WTC11 (cell line): ENCODE results near the gene GRIK2. TPM values are rescaled to one million over a fixed set of nuclear protein-coding genes. Genes with fewer than 3 reads are reported as not detected.

ENCODE experiments used
- ATAC-seq: fragments of 200-7000 bp; cut with Tn5 transposase; 2 replicates; pipeline ENCODE4 v1.10.0; 2021; ENCODE audit warnings: mild to moderate bottlenecking, moderate library complexity
- CTCF ChIA-PET: fragments of 300-600 bp; sonication (Branson Sonifier 250); formaldehyde crosslinking; loops from one replicate; lab custom pipeline; 2021; ENCODE audit warnings: antibody characterized with exemption; lab: Charles Lee
- POLR2A ChIA-PET: fragments of 350-600 bp; sonication (Branson Sonifier 250); formaldehyde crosslinking; loops from one replicate; lab custom pipeline; 2021; ENCODE audit warnings: antibody characterized with exemption; lab: Charles Lee
- DNase-seq: peaks from one replicate; pipeline ENCODE4 v3.0.0; 2021; ENCODE audit warnings: low spot score
- H3K27ac Mint-ChIP-seq: 2 replicates; pipeline ENCODE4 v1.8.0; 2021; ENCODE audit warnings: mixed read lengths
- H3K27me3 Mint-ChIP-seq: 2 replicates; pipeline ENCODE4 v1.8.0; 2021; ENCODE audit warnings: low read depth, mild to moderate bottlenecking, moderate library complexity, mixed read lengths
- H3K36me3 Mint-ChIP-seq: 2 replicates; pipeline ENCODE4 v1.8.0; 2021; ENCODE audit warnings: mixed read lengths
- H3K4me1 Mint-ChIP-seq: 2 replicates; pipeline ENCODE4 v1.8.0; 2022; ENCODE audit warnings: mixed read lengths
- H3K4me3 Mint-ChIP-seq: 2 replicates; pipeline ENCODE4 v1.8.0; 2021; ENCODE audit warnings: mild to moderate bottlenecking, moderate library complexity, mixed read lengths
- H3K9me3 Mint-ChIP-seq: 2 replicates; pipeline ENCODE4 v1.8.0; 2021; ENCODE audit warnings: mixed read lengths
- AFF4 ChIP-seq: sonication (generic); formaldehyde crosslinking; IDR thresholded peaks from 2 replicates; pipeline ENCODE4 v1.8.1; 2023; ENCODE audit warnings: mild to moderate bottlenecking, missing genetic modification reagents, borderline replicate concordance
- CREM ChIP-seq: sonication (generic); formaldehyde crosslinking; IDR thresholded peaks from 2 replicates; pipeline ENCODE4 v1.8.1; 2022; ENCODE audit warnings: mild to moderate bottlenecking, missing genetic modification reagents, moderate library complexity
- GABPB1 ChIP-seq: sonication (generic); formaldehyde crosslinking; IDR thresholded peaks from 2 replicates; pipeline ENCODE4 v1.8.1; 2023; ENCODE audit warnings: mild to moderate bottlenecking, missing genetic modification reagents
- NFYB ChIP-seq: sonication (generic); formaldehyde crosslinking; conservative IDR thresholded peaks from 2 replicates; pipeline ENCODE4 v1.8.0; 2022; ENCODE audit warnings: low read depth, missing genetic modification reagents
- SOX15 ChIP-seq: fragments of 250-450 bp; sonication (Bioruptor Pico); IDR thresholded peaks from 2 replicates; pipeline ENCODE4 v1.9.0; 2021; ENCODE audit warnings: mild to moderate bottlenecking
- SP1 ChIP-seq: sonication (generic); formaldehyde crosslinking; conservative IDR thresholded peaks from 2 replicates; pipeline ENCODE4 v1.8.1; 2022; ENCODE audit warnings: missing genetic modification reagents
- TCF7 ChIP-seq: sonication (generic); formaldehyde crosslinking; IDR thresholded peaks from 2 replicates; pipeline ENCODE4 v1.8.0; 2022; ENCODE audit warnings: mild to moderate bottlenecking, low read depth, missing genetic modification reagents, moderate library complexity
- ZBTB21 ChIP-seq: sonication (generic); formaldehyde crosslinking; IDR thresholded peaks from 2 replicates; pipeline ENCODE4 v1.8.1; 2023; ENCODE audit warnings: mild to moderate bottlenecking, missing genetic modification reagents, borderline replicate concordance
- ZNF121 ChIP-seq: sonication (generic); formaldehyde crosslinking; IDR thresholded peaks from 2 replicates; pipeline ENCODE4 v1.8.0; 2023; ENCODE audit warnings: missing genetic modification reagents
- ZNF263 ChIP-seq: sonication (generic); formaldehyde crosslinking; IDR thresholded peaks from 2 replicates; pipeline ENCODE4 v1.8.1; 2022; ENCODE audit warnings: low read depth, mild to moderate bottlenecking, moderate library complexity, missing genetic modification reagents
- ZNF281 ChIP-seq: sonication (generic); formaldehyde crosslinking; IDR thresholded peaks from 2 replicates; pipeline ENCODE4 v1.8.0; 2023; ENCODE audit warnings: mild to moderate bottlenecking, missing genetic modification reagents
- ZNF671 ChIP-seq: fragments of 250-450 bp; sonication (Bioruptor Pico); IDR thresholded peaks from 2 replicates; pipeline ENCODE4 v1.8.0; 2021; ENCODE audit warnings: mild to moderate bottlenecking
- total RNA-seq: library from RNA; stranded (reverse); gene quantifications from 3 replicates; pipeline ENCODE4 v1.2.3, GENCODE V29; 2021
- TF ChIP-seq, protein P1 (sequence below): sonication (generic); formaldehyde crosslinking; IDR thresholded peaks from 2 replicates; pipeline ENCODE4 v1.8.1; 2023; ENCODE audit warnings: mild to moderate bottlenecking, moderate library complexity, missing genetic modification reagents
- TF ChIP-seq, protein P2 (sequence below): sonication (generic); formaldehyde crosslinking; IDR thresholded peaks from 2 replicates; pipeline ENCODE4 v1.8.1; 2022; ENCODE audit warnings: low read depth, missing genetic modification reagents, borderline replicate concordance
- TF ChIP-seq, protein P3 (sequence below): sonication (generic); formaldehyde crosslinking; IDR thresholded peaks from 2 replicates; pipeline ENCODE4 v1.8.1; 2022; ENCODE audit warnings: mild to moderate bottlenecking, moderate library complexity, missing genetic modification reagents
- TF ChIP-seq, protein P4 (sequence below): sonication (generic); formaldehyde crosslinking; IDR thresholded peaks from 2 replicates; pipeline ENCODE4 v1.8.1; 2022; ENCODE audit warnings: low read depth, mild to moderate bottlenecking, moderate library complexity, missing genetic modification reagents, borderline replicate concordance
- TF ChIP-seq, protein P5 (sequence below): fragments of 250-450 bp; sonication (Bioruptor Pico); conservative IDR thresholded peaks from 2 replicates; pipeline ENCODE4 v1.9.0; 2021; ENCODE audit warnings: mild to moderate bottlenecking
- TF ChIP-seq, protein P6 (sequence below): sonication (generic); formaldehyde crosslinking; IDR thresholded peaks from 2 replicates; pipeline ENCODE4 v1.8.0; 2022; ENCODE audit warnings: mild to moderate bottlenecking, missing genetic modification reagents

The GRIK2 gene
- total RNA-seq, 1 experiment from 2014 or later, result 2.7 TPM

- Mint-ChIP-seq H3K4me3 (peak overlapping the region; percentile 72), H3K9me3 (no peaks in the 10 kb centered on the region), H3K4me1 (peaks cover 58% of the 10 kb centered on the region), H3K27me3 (peaks cover 58% of the 10 kb centered on the region), H3K36me3 (no peaks in the 10 kb centered on the region), H3K27ac (no peak overlapping the region)
- no peak for TF ChIP-seq ZNF121
- TF ChIP-seq CREM (CRISPR knock-in tag), result no peak
- no peak for TF ChIP-seq SOX15 (CRISPR knock-in tag)
- no peak for TF ChIP-seq TCF7
- no peak for TF ChIP-seq AFF4 (CRISPR knock-in tag)
- no peak for TF ChIP-seq SP1 (CRISPR knock-in tag)
- TF ChIP-seq, protein P1, sequence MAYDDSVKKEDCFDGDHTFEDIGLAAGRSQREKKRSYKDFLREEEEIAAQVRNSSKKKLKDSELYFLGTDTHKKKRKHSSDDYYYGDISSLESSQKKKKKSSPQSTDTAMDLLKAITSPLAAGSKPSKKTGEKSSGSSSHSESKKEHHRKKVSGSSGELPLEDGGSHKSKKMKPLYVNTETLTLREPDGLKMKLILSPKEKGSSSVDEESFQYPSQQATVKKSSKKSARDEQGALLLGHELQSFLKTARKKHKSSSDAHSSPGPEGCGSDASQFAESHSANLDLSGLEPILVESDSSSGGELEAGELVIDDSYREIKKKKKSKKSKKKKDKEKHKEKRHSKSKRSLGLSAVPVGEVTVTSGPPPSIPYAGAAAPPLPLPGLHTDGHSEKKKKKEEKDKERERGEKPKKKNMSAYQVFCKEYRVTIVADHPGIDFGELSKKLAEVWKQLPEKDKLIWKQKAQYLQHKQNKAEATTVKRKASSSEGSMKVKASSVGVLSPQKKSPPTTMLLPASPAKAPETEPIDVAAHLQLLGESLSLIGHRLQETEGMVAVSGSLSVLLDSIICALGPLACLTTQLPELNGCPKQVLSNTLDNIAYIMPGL (CRISPR knock-in tag), result no peak
- TF ChIP-seq, protein P2, sequence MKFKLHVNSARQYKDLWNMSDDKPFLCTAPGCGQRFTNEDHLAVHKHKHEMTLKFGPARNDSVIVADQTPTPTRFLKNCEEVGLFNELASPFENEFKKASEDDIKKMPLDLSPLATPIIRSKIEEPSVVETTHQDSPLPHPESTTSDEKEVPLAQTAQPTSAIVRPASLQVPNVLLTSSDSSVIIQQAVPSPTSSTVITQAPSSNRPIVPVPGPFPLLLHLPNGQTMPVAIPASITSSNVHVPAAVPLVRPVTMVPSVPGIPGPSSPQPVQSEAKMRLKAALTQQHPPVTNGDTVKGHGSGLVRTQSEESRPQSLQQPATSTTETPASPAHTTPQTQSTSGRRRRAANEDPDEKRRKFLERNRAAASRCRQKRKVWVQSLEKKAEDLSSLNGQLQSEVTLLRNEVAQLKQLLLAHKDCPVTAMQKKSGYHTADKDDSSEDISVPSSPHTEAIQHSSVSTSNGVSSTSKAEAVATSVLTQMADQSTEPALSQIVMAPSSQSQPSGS, result no peak
- TF ChIP-seq ZNF263, result no peak
- no peak for TF ChIP-seq GABPB1 (CRISPR knock-in tag)
- TF ChIP-seq, protein P3, sequence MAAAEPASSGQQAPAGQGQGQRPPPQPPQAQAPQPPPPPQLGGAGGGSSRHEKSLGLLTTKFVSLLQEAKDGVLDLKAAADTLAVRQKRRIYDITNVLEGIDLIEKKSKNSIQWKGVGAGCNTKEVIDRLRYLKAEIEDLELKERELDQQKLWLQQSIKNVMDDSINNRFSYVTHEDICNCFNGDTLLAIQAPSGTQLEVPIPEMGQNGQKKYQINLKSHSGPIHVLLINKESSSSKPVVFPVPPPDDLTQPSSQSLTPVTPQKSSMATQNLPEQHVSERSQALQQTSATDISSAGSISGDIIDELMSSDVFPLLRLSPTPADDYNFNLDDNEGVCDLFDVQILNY (CRISPR knock-in tag), result no peak
- no peak for TF ChIP-seq ZNF281
- TF ChIP-seq, protein P4, sequence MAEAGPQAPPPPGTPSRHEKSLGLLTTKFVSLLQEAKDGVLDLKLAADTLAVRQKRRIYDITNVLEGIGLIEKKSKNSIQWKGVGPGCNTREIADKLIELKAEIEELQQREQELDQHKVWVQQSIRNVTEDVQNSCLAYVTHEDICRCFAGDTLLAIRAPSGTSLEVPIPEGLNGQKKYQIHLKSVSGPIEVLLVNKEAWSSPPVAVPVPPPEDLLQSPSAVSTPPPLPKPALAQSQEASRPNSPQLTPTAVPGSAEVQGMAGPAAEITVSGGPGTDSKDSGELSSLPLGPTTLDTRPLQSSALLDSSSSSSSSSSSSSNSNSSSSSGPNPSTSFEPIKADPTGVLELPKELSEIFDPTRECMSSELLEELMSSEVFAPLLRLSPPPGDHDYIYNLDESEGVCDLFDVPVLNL (CRISPR knock-in tag), result no peak
- TF ChIP-seq NFYB (CRISPR knock-in tag), result no peak
- TF ChIP-seq ZBTB21 (CRISPR knock-in tag), result no peak
- TF ChIP-seq, protein P5, sequence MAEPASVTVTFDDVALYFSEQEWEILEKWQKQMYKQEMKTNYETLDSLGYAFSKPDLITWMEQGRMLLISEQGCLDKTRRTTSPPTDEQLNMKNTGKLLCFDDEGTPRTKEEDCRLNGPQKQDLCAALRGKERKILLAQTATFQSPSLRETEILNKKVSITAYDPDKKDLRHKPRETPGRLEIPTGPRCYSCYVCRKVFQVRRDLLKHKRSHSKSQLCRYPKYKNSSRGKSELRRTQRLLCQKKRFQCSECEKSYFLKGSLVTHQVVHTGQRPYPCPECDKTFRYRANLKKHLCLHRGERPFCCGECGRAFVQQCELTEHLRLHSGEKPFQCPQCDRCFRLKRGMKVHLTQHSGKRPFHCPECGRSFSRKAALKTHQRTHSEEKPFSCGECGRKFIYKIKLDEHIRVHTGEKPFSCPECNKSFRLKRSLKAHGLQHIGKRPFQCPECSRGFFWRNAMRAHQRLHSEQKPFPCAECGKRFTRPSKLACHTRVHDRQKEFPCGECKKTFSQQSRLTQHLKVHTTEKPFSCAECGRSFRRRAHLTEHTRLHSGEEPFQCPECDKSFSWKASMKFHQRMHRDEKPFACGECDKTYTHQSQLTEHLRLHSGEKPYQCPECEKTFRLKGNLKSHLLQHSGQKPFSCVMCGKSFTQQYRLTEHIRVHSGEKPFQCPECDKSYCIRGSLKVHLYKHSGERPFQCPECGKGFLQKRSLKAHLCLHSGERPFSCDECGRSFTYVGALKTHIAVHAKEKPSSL (CRISPR knock-in tag), result no peak
- TF ChIP-seq, protein P6, sequence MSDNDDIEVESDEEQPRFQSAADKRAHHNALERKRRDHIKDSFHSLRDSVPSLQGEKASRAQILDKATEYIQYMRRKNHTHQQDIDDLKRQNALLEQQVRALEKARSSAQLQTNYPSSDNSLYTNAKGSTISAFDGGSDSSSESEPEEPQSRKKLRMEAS, result no peak; the same call in 1 of the 2 replicates
- no peak for TF ChIP-seq ZNF671 (CRISPR knock-in tag)
- POLR2A ChIA-PET, result no interaction called here
- DNase-seq (peak; percentile 18), ATAC-seq (no peak)
- CTCF ChIA-PET, result no interaction called here
Measured at GRCh38 chr6:101399616-101400162, 6.2 kb downstream of the GRIK2 start.
